Stimulated activated CD8-positive, alpha-beta memory T cell treated with anti-CD3 and anti-CD28 coated beads, Interleukin-2, amount 100 ng/mL, for 1 hour (primary cell): ENCODE measurements around the gene USP12.

Experiments used
- DNase-seq, 2 donors: peaks; one replicate each; pipeline ENCODE4 v3.0.0-alpha.2; 2020; ENCODE audit warnings: low read depth in 2 of 2

USP12 gene

DNA sequence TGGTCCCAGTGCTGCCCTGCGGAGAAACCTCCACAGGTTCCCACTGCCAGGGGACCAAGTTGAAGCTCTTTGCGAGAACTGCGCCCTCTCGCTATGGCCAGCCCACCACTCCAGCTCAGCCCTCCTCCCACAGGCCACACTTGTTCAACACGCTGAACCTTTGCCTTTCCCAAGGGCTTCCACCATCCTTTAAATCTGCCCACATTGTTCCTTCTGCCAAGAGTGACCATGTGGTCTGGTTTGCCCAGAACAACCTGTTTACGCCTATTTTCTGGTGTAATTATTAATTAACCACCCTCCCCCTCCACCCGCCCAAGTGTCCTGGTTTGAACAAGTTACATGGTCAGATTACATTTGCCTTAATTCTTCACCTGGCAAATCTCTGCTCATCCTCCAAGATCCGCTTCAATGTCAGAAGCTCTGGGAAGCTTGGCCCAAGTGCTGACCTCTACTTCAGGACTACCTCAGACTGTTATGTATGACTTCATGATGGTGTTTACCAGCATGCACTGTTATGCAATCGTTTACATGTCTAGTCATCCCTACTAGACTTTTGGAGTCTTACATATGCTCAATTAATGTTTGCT lies 12.0 kb upstream of the USP12 start:
- no peak for DNase-seq

DNA sequence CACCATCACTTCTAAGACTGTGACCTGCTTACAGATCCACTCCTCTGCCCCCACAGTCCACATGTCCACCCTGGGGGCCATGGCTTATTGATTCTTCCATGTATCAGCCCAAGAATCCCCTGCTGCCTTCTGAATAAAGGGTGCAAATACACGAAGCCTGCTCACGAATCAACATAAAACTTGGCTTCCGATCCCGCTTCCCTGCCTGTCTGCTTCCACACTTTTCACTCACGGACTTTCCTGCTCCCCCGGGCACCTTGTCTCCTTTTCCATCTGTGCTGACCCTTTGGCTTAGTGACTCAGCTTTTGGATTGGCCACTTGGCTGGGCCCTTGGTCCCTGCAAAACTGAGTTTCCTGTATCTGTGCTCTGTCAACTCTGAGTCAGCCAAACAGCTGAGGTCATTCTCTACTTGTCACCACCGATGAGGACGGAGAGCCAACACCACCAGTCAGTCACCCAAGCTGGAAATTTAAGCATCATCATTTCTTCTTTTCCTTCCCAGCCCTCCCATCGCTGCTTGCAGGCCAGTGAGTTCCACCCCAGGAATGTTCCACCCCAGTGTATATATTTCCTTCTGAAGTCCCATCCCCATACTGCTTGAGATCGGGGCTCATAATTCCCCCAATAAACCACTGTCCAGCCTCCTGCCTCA lies 11.4 kb upstream of the USP12 start:
- no peak for DNase-seq

- no peak for DNase-seq
Observed at GRCh38 chr13:27182054-27182453, 10.4 kb upstream of the USP12 start.

DNA sequence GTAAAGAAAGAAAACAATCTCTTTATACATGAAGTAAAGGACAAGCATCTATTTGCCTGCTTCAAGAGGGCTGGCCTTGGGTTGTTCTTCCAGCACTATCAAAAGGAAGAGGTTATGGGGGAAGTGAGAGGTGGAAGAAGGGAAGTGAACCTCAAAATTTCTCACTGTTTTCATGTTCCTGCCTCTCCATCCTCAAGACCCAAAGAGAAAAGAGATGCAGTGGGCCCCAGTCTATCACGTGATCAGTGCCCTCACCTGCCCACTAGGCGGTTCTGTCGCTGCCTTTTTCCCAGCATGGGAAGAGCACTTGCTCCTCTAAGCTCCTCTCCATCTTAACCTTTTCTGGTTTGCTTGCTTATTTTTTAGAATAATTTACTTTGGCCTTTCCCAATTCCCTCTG lies 6.2 kb upstream of the USP12 start:
- DNase-seq: no peak

GRCh38 chr13:27176470-27177410 lies 5.1 kb upstream of the USP12 start:
- DNase-seq: no peak

DNA sequence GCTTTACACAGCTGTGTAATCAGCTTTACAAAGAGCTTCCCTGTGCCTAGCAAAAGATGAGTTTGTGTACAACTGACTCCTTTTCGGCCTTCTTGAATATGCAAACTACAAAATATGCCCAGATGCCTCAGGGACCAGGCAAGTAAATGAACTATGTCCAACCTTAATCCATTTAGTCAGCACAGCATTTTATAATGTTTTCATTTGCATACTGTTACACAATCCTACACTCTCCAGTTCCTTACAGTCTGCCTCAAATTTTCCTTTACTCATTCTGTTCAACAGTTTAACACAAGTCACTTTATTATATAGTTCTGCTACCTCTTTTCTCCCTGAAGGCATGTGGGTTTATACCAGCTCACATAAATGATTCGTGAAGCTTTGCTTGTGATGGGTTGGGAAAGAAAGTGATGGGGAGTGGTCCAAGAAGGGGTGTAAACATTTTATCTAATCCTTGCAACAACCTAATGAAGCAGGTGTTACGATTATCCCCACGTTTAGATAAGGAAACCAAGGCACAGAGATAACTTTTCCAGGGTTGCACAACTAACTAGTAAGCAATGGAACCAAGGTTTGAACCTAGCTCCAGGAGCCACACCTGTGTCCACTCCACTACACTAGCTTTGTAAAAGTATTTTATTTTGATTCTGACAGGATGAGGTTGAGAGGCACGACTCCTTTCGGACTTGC lies 3.3 kb upstream of the USP12 start:
- DNase-seq: no peak

DNA sequence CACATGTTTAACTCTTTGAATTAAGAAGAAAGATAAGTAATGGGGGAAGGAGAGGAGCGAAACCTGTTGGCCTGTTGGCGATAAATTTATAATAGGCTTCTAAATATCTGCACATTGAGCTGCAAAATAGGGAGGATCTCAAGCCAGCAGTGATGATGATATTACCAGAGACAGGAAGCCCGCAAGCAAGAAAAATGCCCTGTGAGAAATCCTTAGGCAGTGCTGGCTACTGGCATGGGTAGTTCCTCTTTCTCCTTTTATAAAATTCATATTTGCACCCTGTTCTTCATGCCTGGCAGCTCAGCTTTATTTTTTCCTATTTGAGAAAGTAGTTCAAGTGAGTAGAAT lies 858 bp upstream of the USP12 start:
- DNase-seq: no peak

- peak; percentile 88 for DNase-seq
Observed at GRCh38 chr13:27171827-27172494, 350 bp upstream of the USP12 start.

GRCh38 chr13:27170516-27171243 lies 931 bp downstream of the USP12 start:
- peak; percentile 14 to 15 for DNase-seq

- no peak for DNase-seq
Observed at GRCh38 chr13:27170221-27170515, 1.4 kb downstream of the USP12 start.

DNA sequence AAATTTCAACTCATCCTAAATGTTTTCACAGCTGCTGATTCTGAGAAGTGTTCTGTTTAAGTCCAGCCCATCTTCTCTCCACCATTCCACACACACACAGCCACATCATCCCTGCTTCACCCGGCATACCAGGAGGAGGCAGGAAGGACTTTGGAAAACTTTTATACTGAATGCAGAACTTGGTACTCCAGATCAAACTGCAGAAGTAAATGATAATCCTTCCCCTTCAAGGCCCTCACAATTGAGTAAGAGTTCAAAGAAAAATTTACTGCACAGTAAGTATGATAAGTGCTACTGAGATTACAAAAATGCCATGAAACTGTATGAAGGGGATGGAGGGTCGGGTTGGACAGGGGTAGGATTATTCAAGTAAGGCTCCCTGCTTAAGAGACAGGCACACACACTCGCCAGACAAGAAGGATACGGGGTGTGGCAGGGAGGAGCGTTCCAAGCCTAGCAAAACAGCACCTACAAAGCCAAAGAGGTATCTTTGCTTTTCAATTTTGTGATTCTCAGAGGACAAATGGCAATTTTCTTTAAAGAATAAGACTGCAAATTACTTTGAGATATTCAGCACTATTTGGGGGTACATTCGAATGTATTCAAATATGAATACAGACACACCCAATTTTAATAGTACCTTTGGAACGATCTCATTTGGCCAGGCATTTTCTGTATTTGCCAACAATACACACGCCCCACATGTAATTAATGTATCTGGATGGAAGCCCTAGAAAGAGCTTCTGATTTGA lies 2.5 kb downstream of the USP12 start:
- no peak for DNase-seq

DNA sequence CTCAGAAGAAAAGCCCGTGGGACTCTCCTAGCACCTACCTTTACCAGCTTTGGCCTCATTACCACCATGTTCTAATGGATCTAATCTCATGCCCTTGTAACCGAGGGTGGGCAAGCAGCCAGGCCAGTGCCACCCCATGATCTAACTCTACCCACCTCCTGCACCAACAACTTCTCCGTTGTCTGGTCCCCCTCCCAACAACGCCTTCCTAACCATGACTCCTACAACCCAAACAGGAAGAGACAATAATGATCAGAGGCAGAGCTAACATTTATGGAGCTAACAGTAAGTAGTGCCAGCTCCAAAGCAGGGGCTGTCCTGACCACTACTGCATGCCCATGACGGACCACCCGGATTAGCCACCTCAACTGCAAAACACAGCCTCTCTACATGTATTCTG lies 3.5 kb downstream of the USP12 start:
- no peak for DNase-seq

GRCh38 chr13:27166313-27166712 lies 5.3 kb downstream of the USP12 start:
- no peak for DNase-seq

GRCh38 chr13:27161980-27162379 lies 9.6 kb downstream of the USP12 start:
- DNase-seq: no peak

DNA sequence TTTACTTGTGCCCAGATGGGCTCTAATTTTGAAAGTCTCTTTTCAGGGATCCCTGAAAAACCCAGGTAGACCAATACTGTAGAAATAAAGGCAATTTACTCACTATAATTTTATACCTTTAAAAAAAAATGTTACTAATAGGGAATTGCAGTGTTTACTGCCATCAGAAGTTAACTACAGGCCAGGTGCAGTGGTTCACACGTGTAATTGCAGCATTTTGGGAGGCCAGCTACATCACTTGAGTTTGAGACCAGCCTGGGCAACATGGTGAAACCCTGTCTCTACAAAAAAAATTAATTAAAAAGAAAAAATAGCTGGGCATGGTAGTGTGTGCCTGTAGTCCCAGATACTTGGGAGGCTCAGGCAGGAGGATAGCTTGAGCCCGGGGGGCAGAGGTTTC lies 10.2 kb downstream of the USP12 start:
- DNase-seq: no peak

GRCh38 chr13:27160657-27161295 lies 10.8 kb downstream of the USP12 start:
- no peak for DNase-seq

GRCh38 chr13:27159806-27160563 lies 11.6 kb downstream of the USP12 start:
- DNase-seq: no peak

DNA sequence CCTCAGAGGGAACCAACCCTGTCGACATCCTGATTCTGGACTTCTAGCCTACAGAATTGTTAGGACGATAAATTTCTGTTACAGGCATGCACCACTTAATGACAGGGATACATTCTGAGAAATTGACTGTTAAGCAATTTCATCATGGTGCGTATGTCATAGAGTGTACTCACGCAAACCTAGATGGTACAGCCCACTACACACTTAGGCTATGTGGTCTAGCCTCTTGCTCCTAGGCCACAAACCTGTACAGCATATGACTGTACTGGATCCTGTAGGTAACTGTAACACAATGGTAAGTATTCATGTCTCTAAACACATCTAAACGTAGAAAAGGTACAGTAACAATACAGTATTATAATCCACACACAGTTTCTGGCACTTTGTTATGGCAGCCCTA lies 13.3 kb downstream of the USP12 start:
- no peak for DNase-seq
